ENCODE measurements around the gene PRUNE2. TPM values are rescaled to one million over a fixed set of nuclear protein-coding genes. Genes with fewer than 3 reads are reported as not detected.

PRUNE2 gene
- total and polyA plus RNA-seq, 9 donors: 9.1 to 16.4 (median 11.9) TPM

Other genes starting within 250 kb of the PRUNE2 start
- 0.58 TPM for gene PCA3, start 141.7 kb downstream of the PRUNE2 start, total RNA-seq
- 1 to 10 TPM in 4 of 8 donors, under 1 TPM in 4; 0.68 to 1.5 (median 0.93) TPM for gene PCA3, start 141.7 kb downstream of the PRUNE2 start, polyA plus RNA-seq (ENCODE audit: insufficient read depth in 1 of 8, insufficient read length in 8 of 8, low replicate concordance in 1 of 8)
- not detected for gene FOXB2, start 113.5 kb upstream of the PRUNE2 start, total RNA-seq
- gene FOXB2, start 113.5 kb upstream of the PRUNE2 start, polyA plus RNA-seq (ENCODE audit: insufficient read depth in 1 of 8, insufficient read length in 8 of 8, low replicate concordance in 1 of 8): not detected

All from muscle of leg (tissue), 9 donors.